ENCODE measurements around the gene IRF1.
"Not testable (repeated sequence)": the region's sequence is repeated elsewhere in the genome, so short reads cannot be mapped to it uniquely, and the experiment has no call there.

Gene IRF1

DNA sequence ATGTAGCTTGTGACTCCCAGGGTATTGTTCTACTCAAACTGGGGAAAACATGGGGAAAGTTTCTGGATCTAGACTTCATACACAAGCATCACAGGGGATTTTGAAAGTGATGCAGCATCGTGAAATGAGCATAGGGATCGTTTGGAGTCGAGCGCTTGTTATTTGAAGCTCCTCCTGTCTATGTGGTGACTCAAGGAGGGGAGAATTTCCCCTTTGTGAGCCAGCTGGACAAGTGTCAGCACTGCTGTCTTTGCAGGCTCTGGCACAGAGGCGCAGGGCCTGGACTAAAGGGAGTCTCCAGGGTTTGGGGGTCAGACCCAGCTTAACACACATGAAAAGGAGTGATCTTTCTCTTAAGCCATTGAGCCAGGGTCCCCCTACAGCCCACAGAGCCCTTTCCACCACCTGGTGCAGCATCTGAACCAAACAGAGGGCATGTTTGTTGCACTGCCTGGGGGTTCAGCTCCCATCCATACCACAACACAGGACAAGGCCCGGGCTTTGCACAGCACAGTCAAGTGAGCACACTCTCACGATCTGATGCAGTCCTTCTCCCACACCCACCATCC, 51.0 kb downstream of the IRF1 start:
- TF ChIP-seq, protein P1, sequence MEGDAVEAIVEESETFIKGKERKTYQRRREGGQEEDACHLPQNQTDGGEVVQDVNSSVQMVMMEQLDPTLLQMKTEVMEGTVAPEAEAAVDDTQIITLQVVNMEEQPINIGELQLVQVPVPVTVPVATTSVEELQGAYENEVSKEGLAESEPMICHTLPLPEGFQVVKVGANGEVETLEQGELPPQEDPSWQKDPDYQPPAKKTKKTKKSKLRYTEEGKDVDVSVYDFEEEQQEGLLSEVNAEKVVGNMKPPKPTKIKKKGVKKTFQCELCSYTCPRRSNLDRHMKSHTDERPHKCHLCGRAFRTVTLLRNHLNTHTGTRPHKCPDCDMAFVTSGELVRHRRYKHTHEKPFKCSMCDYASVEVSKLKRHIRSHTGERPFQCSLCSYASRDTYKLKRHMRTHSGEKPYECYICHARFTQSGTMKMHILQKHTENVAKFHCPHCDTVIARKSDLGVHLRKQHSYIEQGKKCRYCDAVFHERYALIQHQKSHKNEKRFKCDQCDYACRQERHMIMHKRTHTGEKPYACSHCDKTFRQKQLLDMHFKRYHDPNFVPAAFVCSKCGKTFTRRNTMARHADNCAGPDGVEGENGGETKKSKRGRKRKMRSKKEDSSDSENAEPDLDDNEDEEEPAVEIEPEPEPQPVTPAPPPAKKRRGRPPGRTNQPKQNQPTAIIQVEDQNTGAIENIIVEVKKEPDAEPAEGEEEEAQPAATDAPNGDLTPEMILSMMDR (IDR thresholded peaks at IDR 0.05), result no peak
- Histone ChIP-seq H3K4me3 (ENCODE audit: low read depth in 1 of 2, low read length in 1 of 2) (no peak overlapping the region), H3K9me3 (no peaks in the 10 kb centered on the region), H3K4me1 (ENCODE audit: control insufficient read depth in 1 of 2, insufficient read depth in 1 of 2, low read depth in 1 of 2, low read length in 1 of 2) (peaks cover 66 to 75% of the 10 kb centered on the region in 2 experiments), H3K36me3 (no peaks in the 10 kb centered on the region), H3K27me3 (no peaks in the 10 kb centered on the region), H3K27ac (peak overlapping the region; percentile 89)

DNA sequence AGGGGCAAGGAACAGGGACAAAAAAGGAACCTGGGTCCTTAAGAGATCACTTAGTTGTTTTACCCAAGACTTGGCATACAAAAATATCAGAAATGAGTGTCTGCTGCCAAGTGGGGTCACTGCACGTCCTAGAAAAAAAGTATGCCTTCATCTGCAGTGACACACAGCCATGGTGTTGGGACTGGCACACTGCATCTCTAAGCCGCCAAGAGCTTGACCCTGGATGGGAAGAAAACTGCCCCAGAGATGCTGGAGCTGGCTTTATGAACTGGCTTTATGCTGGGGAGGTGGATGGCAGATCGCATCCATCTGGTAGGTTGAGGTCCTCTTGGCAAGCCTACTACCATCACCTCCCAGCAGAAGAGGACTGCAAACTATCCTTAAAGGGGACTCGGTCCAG, 51.7 kb downstream of the IRF1 start:
- TF ChIP-seq, protein P1 (IDR thresholded peaks at IDR 0.05), result no peak
- no peaks in the 10 kb centered on the region for H3K27me3 ChIP-seq
- H3K9me3 ChIP-seq, result no peaks in the 10 kb centered on the region
- H3K27ac ChIP-seq, result peak overlapping the region; percentile 89
- H3K36me3 ChIP-seq, result no peaks in the 10 kb centered on the region
- H3K4me3 ChIP-seq (ENCODE audit: low read depth in 1 of 2, low read length in 1 of 2), result no peak overlapping the region
- peaks cover 59 to 73% of the 10 kb centered on the region in 2 experiments for H3K4me1 ChIP-seq (ENCODE audit: control insufficient read depth in 1 of 2, insufficient read depth in 1 of 2, low read depth in 1 of 2, low read length in 1 of 2)

DNA sequence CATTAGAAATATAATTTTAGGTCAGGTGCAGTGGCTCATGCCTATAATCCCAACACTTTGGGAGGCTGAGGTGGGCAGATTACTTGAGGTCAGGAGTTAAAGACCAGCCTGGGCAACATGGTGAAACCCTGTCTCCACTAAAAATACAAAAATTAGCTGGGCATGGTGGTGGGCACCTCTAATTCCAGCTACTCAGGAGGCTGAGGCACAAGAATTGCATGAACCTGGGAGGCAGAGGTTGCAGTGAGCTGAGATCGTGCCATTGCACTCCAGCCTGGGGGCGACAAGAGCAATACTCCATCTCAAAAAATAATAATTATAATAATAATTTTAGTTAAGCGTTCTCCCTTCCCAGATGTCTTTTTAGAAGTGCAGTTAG, 52.3 kb downstream of the IRF1 start:
- not testable (repeated sequence) for H3K27me3 ChIP-seq, H3K9me3 ChIP-seq, H3K36me3 ChIP-seq
- Histone ChIP-seq H3K4me3 (ENCODE audit: low read depth in 1 of 2, low read length in 1 of 2) (peak overlapping the region in 1 of 2 experiments; percentile 33), H3K4me1 (ENCODE audit: control insufficient read depth in 1 of 2, insufficient read depth in 1 of 2, low read depth in 1 of 2, low read length in 1 of 2) (peaks cover 53 to 67% of the 10 kb centered on the region in 2 experiments), H3K27ac (peak overlapping the region; percentile 89)

DNA sequence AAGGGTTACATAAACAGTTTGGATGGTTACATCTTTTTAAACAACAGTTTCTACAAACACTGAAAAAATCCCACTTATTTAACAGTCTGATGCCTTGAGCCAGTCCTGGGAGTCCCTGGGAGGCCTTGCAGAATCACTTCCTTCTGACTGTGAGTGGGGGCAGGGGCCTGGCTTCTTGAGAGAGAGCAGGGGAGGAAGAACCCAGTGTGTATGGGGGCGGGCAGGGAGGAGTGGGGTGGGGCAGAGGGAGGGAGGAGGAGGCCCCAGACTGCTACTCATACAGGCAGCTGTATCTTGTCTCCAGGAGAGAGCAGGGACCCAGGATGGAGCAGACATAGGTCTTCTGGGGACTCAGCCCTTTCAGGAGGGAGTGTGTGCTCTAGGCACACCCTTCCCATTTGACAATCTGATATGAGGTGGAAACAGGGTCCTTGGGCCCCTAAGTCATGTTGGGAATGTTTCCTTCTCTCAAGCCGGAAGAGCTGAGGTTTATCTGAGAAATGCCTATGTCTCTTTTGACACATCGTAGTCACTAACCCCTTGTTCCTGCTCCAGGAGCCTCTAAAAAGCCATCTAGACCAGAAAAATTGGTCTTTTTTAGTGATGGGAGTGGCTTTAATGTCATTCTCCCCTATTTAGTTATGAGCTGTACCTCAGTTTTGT, 52.8 kb downstream of the IRF1 start:
- peak overlapping the region; percentile 33 to 43 for H3K4me3 ChIP-seq (ENCODE audit: low read depth in 1 of 2, low read length in 1 of 2)

DNA sequence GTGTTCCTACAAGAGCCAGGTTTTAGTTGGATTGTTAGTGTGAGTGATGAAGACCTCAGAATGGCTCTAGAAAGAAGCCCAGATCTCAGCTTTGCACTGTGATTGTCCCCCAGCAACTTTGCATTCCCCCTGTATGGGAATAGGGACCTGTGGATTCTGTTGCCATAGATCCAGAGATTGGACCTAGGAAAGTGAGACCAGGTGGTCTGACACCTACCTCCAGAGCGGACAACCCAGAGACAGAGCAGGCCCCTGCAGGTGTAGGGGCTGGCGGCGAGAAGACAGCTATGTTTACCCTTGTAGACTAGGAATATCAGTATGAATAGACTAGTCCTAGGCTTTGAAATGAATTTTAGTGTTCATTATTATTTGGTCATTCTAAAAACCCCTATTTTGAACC, 53.6 kb downstream of the IRF1 start:
- Histone ChIP-seq H3K27me3 (no peaks in the 10 kb centered on the region), H3K4me3 (ENCODE audit: low read depth in 1 of 2, low read length in 1 of 2) (peak overlapping the region in 1 of 2 experiments; percentile 43), H3K36me3 (no peaks in the 10 kb centered on the region), H3K4me1 (ENCODE audit: control insufficient read depth in 1 of 2, insufficient read depth in 1 of 2, low read depth in 1 of 2, low read length in 1 of 2) (peaks cover 50 to 60% of the 10 kb centered on the region in 2 experiments), H3K27ac (peak overlapping the region; percentile 89), H3K9me3 (no peaks in the 10 kb centered on the region)
- TF ChIP-seq, protein P1 (IDR thresholded peaks at IDR 0.05), result no peak

More for the DNA sequence above, 52.8 kb downstream of the IRF1 start:
- TF ChIP-seq, protein P1 (IDR thresholded peaks at IDR 0.05), result no peak
- H3K9me3 ChIP-seq, result no peaks in the 10 kb centered on the region
- H3K27ac ChIP-seq, result peak overlapping the region; percentile 89
- H3K36me3 ChIP-seq, result no peaks in the 10 kb centered on the region
- H3K27me3 ChIP-seq, result no peaks in the 10 kb centered on the region
- H3K4me1 ChIP-seq (ENCODE audit: control insufficient read depth in 1 of 2, insufficient read depth in 1 of 2, low read depth in 1 of 2, low read length in 1 of 2), result peaks cover 48 to 61% of the 10 kb centered on the region in 2 experiments

DNA sequence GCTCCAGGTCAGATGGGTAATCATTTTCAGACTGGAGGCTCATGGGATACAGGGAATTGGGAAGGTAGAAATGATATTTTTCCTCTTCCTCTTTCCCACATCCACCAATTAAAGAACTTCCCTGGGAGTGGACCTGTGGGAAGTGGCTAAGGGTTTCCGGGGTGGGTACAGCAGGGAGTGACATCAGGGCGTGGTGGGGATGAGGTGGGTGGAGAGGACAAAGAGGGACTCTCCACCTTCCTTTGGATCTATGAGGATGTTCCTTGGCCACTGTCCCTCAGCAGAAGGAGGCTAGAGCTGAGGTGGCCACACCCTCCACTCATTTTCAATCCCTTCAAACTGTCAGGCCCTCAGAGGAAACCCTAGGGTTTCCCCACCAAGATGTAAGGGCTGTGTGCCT, 54.7 kb downstream of the IRF1 start:
- Histone ChIP-seq H3K4me1 (ENCODE audit: control insufficient read depth in 1 of 2, insufficient read depth in 1 of 2, low read depth in 1 of 2, low read length in 1 of 2) (peaks cover 60 to 70% of the 10 kb centered on the region in 2 experiments), H3K4me3 (ENCODE audit: low read depth in 1 of 2, low read length in 1 of 2) (no peak overlapping the region), H3K27ac (peak overlapping the region; percentile 89)

More for the DNA sequence above, 54.7 kb downstream of the IRF1 start:
- no peaks in the 10 kb centered on the region for H3K9me3 ChIP-seq
- H3K27me3 ChIP-seq, result no peaks in the 10 kb centered on the region
- H3K36me3 ChIP-seq, result no peaks in the 10 kb centered on the region
- TF ChIP-seq, protein P1 (IDR thresholded peaks at IDR 0.05), result no peak

Data from neutrophil (primary cell).